ENCODE results near the gene RNF31. TPM values are rescaled to one million over a fixed set of nuclear protein-coding genes. Genes with fewer than 3 reads are reported as not detected.

The RNF31 gene
- total and polyA plus RNA-seq, 2 of the 13 experiments (the other 11 are each of a cell fraction or from before 2014, with no cell fraction given): 48.2 to 86.8 TPM

GRCh38 chr14:24195186-24196070 is 48.1 kb downstream of the RNF31 start, which contains the start of gene TM9SF1 (continued):
- TF ChIP-seq AHDC1 (CRISPR knock-in tag; IDR thresholded peaks at IDR 0.05; ENCODE audit: borderline replicate concordance) (no peak), RELA (CRISPR knock-in tag; IDR thresholded peaks at IDR 0.05) (peak; percentile 92; the same call in 1 of the 2 replicates), ZNF382 (CRISPR knock-in tag; IDR thresholded peaks at IDR 0.05; ENCODE audit: borderline replicate concordance) (no peak), POLR2AphosphoS5 (IDR thresholded peaks at IDR 0.05; ENCODE audit: low read depth, low read length) (peak; percentile 91), CTCF (CRISPR knock-in tag; IDR thresholded peaks at IDR 0.05) (peak; percentile 54), ZNF816 (CRISPR knock-in tag; IDR thresholded peaks at IDR 0.05; ENCODE audit: borderline replicate concordance) (no peak), DMTF1 (CRISPR knock-in tag; IDR thresholded peaks at IDR 0.05) (peak; percentile 97; the same call in 1 of the 2 replicates), RBM39 (IDR thresholded peaks at IDR 0.05; ENCODE audit: low read depth, low read length, poor library complexity, severe bottlenecking) (peak; percentile 98), ZNF281 (CRISPR knock-in tag; IDR thresholded peaks at IDR 0.05; ENCODE audit: borderline replicate concordance) (peak; percentile 63), STAG1 (CRISPR knock-in tag; IDR thresholded peaks at IDR 0.05) (no peak; the same call in 1 of the 2 replicates), SP5 (CRISPR knock-in tag; IDR thresholded peaks at IDR 0.05; ENCODE audit: borderline replicate concordance, low read depth) (no peak; the same call in 1 of the 2 replicates), ZBTB20 (CRISPR knock-in tag; IDR thresholded peaks at IDR 0.05; ENCODE audit: borderline replicate concordance, low read depth) (peak; percentile 97), RFX1 (IDR thresholded peaks at IDR 0.05) (peak; percentile 93), ZNF788 (CRISPR knock-in tag; IDR thresholded peaks at IDR 0.05; ENCODE audit: borderline replicate concordance) (peak; percentile 100), FOXA3 (CRISPR knock-in tag; IDR thresholded peaks at IDR 0.05) (peak; percentile 84)

All from HepG2 (cell line).